SK-N-SH treated with all-trans-retinoic acid at 6 μM for 48 hours (cell line): Measurements from ENCODE around the gene GRIA4.

Source experiments
- ARNTL ChIP-seq: fragments of 450-650 bp; formaldehyde crosslinking; IDR thresholded peaks from 2 replicates; pipeline ENCODE4 v1.5.0; 2020; ENCODE audit warnings: low read depth, mild to moderate bottlenecking, moderate library complexity, borderline replicate concordance
- BACH2 ChIP-seq: fragments of 250-450 bp; sonication (Bioruptor Pico); IDR thresholded peaks from 2 replicates; pipeline ENCODE4 v1.9.0; 2021; ENCODE audit warnings: mild to moderate bottlenecking, borderline replicate concordance
- CREB5 ChIP-seq: fragments of 250-450 bp; sonication (Bioruptor Pico); IDR thresholded peaks from 2 replicates; pipeline ENCODE4 v1.5.1; 2020; ENCODE audit warnings: low read depth, mild to moderate bottlenecking, moderate library complexity
- CSDC2 ChIP-seq: fragments of 250-450 bp; sonication (Bioruptor Pico); IDR thresholded peaks from 2 replicates; pipeline ENCODE4 v1.5.0; 2020; ENCODE audit warnings: mild to moderate bottlenecking, moderate library complexity
- GLIS3 ChIP-seq: fragments of 250-450 bp; sonication (Bioruptor Pico); IDR thresholded peaks from 2 replicates; pipeline ENCODE4 v1.5.0; 2020; ENCODE audit warnings: mild to moderate bottlenecking, moderate library complexity
- PATZ1 ChIP-seq: fragments of 250-450 bp; sonication (Bioruptor Pico); IDR thresholded peaks from 2 replicates; pipeline ENCODE4 v1.8.0; 2020; ENCODE audit warnings: mild to moderate bottlenecking, moderate library complexity, borderline replicate concordance
- POU6F1 ChIP-seq: fragments of 250-450 bp; sonication (Bioruptor Pico); IDR thresholded peaks from 2 replicates; pipeline ENCODE4 v1.8.0; 2021; ENCODE audit warnings: low read depth, mild to moderate bottlenecking, moderate library complexity, borderline replicate concordance
- RARB ChIP-seq: fragments of 250-450 bp; sonication (Bioruptor Pico); IDR thresholded peaks from 2 replicates; pipeline ENCODE4 v1.8.0; 2021; ENCODE audit warnings: mild to moderate bottlenecking, moderate library complexity
- SNAI2 ChIP-seq: fragments of 250-450 bp; sonication (Bioruptor Pico); IDR thresholded peaks from 2 replicates; pipeline ENCODE4 v1.5.0; 2020; ENCODE audit warnings: mild to moderate bottlenecking, moderate library complexity
- TSHZ2 ChIP-seq: fragments of 250-450 bp; sonication (Bioruptor Pico); IDR thresholded peaks from 2 replicates; pipeline ENCODE4 v1.5.0; 2020; ENCODE audit warnings: mild to moderate bottlenecking, moderate library complexity
- ZFP3 ChIP-seq: fragments of 250-450 bp; sonication (Bioruptor Pico); IDR thresholded peaks from 2 replicates; pipeline ENCODE4 v1.5.0; 2020; ENCODE audit warnings: mild to moderate bottlenecking, moderate library complexity
- ZFP30 ChIP-seq: fragments of 450-650 bp; formaldehyde crosslinking; IDR thresholded peaks from 2 replicates; pipeline ENCODE4 v1.5.0; 2022; ENCODE audit warnings: mild to moderate bottlenecking, moderate library complexity
- ZNF70 ChIP-seq: fragments of 450-650 bp; formaldehyde crosslinking; IDR thresholded peaks from 2 replicates; pipeline ENCODE4 v1.5.0; 2020; ENCODE audit warnings: mild to moderate bottlenecking, moderate library complexity
- ZNF8 ChIP-seq: fragments of 450-650 bp; formaldehyde crosslinking; IDR thresholded peaks from 2 replicates; pipeline ENCODE4 v1.5.0; 2020; ENCODE audit warnings: mild to moderate bottlenecking, moderate library complexity

GRCh38 chr11:105878510-105878909 lies 268.6 kb downstream of the GRIA4 start:
- no peak for TF ChIP-seq ZFP3 (CRISPR knock-in tag)
- TF ChIP-seq RARB (CRISPR knock-in tag) = no peak
- TF ChIP-seq ZNF70 (CRISPR knock-in tag) = no peak
- no peak for TF ChIP-seq GLIS3
- no peak for TF ChIP-seq PATZ1 (CRISPR knock-in tag)
- TF ChIP-seq TSHZ2 (CRISPR knock-in tag) = no peak
- no peak for TF ChIP-seq CREB5 (CRISPR knock-in tag)
- no peak for TF ChIP-seq POU6F1 (CRISPR knock-in tag)
- TF ChIP-seq SNAI2 (CRISPR knock-in tag) = no peak
- no peak for TF ChIP-seq ZFP30 (CRISPR knock-in tag)
- TF ChIP-seq ARNTL (CRISPR knock-in tag) = no peak
- no peak for TF ChIP-seq CSDC2 (CRISPR knock-in tag)
- TF ChIP-seq ZNF8 (CRISPR knock-in tag) = no peak
- no peak for TF ChIP-seq BACH2 (CRISPR knock-in tag)
